Fibroblast of the aortic adventitia (primary cell): ENCODE measurements around the gene CCL17. TPM values are rescaled to one million over a fixed set of nuclear protein-coding genes. Genes with fewer than 3 reads are reported as not detected.

Source experiments
- DNase-seq: peaks from one replicate; pipeline ENCODE4 v3.0.0-alpha.2; 2010; ENCODE audit warnings: low read depth
- H3K4me3 ChIP-seq: 2 replicates; pipeline ENCODE4 v1.5.1; 2011; ENCODE audit warnings: low read depth, mild to moderate bottlenecking, control low read depth, low read length, moderate library complexity
- total RNA-seq: library from RNA; depleted of rRNA; stranded (reverse); fragments of >200 nt; gene quantifications from 2 replicates; pipeline ENCODE4 v1.2.3, GENCODE V29; 2012; ENCODE audit warnings: low replicate concordance
- TF ChIP-seq, protein P1 (sequence below): IDR thresholded peaks from 2 replicates; pipeline ENCODE4 v1.5.1; 2011; ENCODE audit warnings: mild to moderate bottlenecking, low read length, control low read depth, inconsistent platforms; ENCODE audit not compliant: insufficient read depth

Gene CCL17
- total RNA-seq, 1 donor = not detected

- DNase-seq = peak; percentile 47
- TF ChIP-seq, protein P1, sequence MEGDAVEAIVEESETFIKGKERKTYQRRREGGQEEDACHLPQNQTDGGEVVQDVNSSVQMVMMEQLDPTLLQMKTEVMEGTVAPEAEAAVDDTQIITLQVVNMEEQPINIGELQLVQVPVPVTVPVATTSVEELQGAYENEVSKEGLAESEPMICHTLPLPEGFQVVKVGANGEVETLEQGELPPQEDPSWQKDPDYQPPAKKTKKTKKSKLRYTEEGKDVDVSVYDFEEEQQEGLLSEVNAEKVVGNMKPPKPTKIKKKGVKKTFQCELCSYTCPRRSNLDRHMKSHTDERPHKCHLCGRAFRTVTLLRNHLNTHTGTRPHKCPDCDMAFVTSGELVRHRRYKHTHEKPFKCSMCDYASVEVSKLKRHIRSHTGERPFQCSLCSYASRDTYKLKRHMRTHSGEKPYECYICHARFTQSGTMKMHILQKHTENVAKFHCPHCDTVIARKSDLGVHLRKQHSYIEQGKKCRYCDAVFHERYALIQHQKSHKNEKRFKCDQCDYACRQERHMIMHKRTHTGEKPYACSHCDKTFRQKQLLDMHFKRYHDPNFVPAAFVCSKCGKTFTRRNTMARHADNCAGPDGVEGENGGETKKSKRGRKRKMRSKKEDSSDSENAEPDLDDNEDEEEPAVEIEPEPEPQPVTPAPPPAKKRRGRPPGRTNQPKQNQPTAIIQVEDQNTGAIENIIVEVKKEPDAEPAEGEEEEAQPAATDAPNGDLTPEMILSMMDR = no peak
- H3K4me3 ChIP-seq = no peak overlapping the region
Observed at GRCh38 chr16:57390636-57391295, 13.8 kb upstream of the CCL17 start.

GRCh38 chr16:57391300-57391699, 13.3 kb upstream of the CCL17 start:
- TF ChIP-seq, protein P1 = no peak
- no peak for DNase-seq
- H3K4me3 ChIP-seq = no peak overlapping the region

GRCh38 chr16:57391708-57392107, 12.9 kb upstream of the CCL17 start:
- TF ChIP-seq, protein P1 = no peak
- no peak overlapping the region for H3K4me3 ChIP-seq

GRCh38 chr16:57392694-57393093, 11.9 kb upstream of the CCL17 start:
- H3K4me3 ChIP-seq = no peak overlapping the region
- DNase-seq = no peak
- TF ChIP-seq, protein P1 = no peak

More at GRCh38 chr16:57391708-57392107, 12.9 kb upstream of the CCL17 start:
- no peak for DNase-seq

GRCh38 chr16:57394444-57394843, 10.1 kb upstream of the CCL17 start:
- TF ChIP-seq, protein P1 = no peak
- peak; percentile 31 for DNase-seq
- no peak overlapping the region for H3K4me3 ChIP-seq

- no peak for DNase-seq
Observed at GRCh38 chr16:57395026-57395425, 9.5 kb upstream of the CCL17 start.

More at GRCh38 chr16:57395026-57395425, 9.5 kb upstream of the CCL17 start:
- no peak overlapping the region for H3K4me3 ChIP-seq
- TF ChIP-seq, protein P1 = no peak
